ENCODE data around the gene KLC3. TPM values are rescaled to one million over a fixed set of nuclear protein-coding genes. Genes with fewer than 3 reads are reported as not detected.
"Not testable (repeated sequence)": the region's sequence is repeated elsewhere in the genome, so short reads cannot be mapped to it uniquely, and the experiment has no call there.

The KLC3 gene
- total RNA-seq, 1 experiment from 2014 or later, result 23.4 TPM

- Histone ChIP-seq H3K4me1 (ENCODE audit: insufficient read depth, low read length) (no peaks in the 10 kb centered on the region), H3K79me2 (ENCODE audit: low read length) (no peaks in the 10 kb centered on the region), H3K4me2 (ENCODE audit: low read length) (no peak overlapping the region), H3K4me3 (ENCODE audit: low read length) (no peak overlapping the region), H3F3A (ENCODE audit: low read length, unreplicated experiment) (no peaks in the 10 kb centered on the region), H3K9me3 (ENCODE audit: low read length) (no peaks in the 10 kb centered on the region), H3K36me3 (ENCODE audit: low read depth, low read length) (no peaks in the 10 kb centered on the region), H3K27ac (ENCODE audit: low read length) (no peak overlapping the region), H3K9ac (ENCODE audit: low read length) (no peak overlapping the region), H3K27me3 (ENCODE audit: low read length) (no peaks in the 10 kb centered on the region), H4K20me1 (ENCODE audit: low read length) (no peaks in the 10 kb centered on the region), H2AFZ (ENCODE audit: low read length) (no peak overlapping the region), H3K9me2 (replicated peaks; ENCODE audit: low read length) (no peaks in the 10 kb centered on the region)
- DNase-seq (no peak), ATAC-seq (no peak)
- CTCF ChIA-PET, result no interaction called here
- BruUV-seq (replicated peaks), result no TSS peak
- POLR2A ChIA-PET (ENCODE audit: unreplicated experiment), result no interaction called here
- TF ChIP-seq EZH2phosphoT487 (IDR thresholded peaks at IDR 0.05; ENCODE audit: borderline replicate concordance, low read length) (no peak), CTCF (conservative IDR thresholded peaks at IDR 0.05; ENCODE audit: low read depth, low read length) (no peak), EZH2 (IDR thresholded peaks at IDR 0.05; ENCODE audit: low read length, unreplicated experiment) (no peak)
- intact Hi-C loops (cut with micrococcal nuclease), result loop anchor here (10.0 kb wide), 1 partner anchor 237 kb away; the partner anchor contains the start of gene PPP1R37
These were observed 9.1 kb upstream of the KLC3 start for GRCh38 chr19:45331411-45331810.

- Histone ChIP-seq H3K9ac (ENCODE audit: low read length) (no peak overlapping the region), H3K36me3 (ENCODE audit: low read depth, low read length) (no peaks in the 10 kb centered on the region), H3K4me3 (ENCODE audit: low read length) (no peak overlapping the region), H3K9me3 (ENCODE audit: low read length) (no peaks in the 10 kb centered on the region), H3K4me2 (ENCODE audit: low read length) (no peak overlapping the region), H3K4me1 (ENCODE audit: insufficient read depth, low read length) (no peaks in the 10 kb centered on the region), H3K79me2 (ENCODE audit: low read length) (no peaks in the 10 kb centered on the region), H3K27me3 (ENCODE audit: low read length) (no peaks in the 10 kb centered on the region), H3K9me2 (replicated peaks; ENCODE audit: low read length) (no peaks in the 10 kb centered on the region), H4K20me1 (ENCODE audit: low read length) (no peaks in the 10 kb centered on the region), H2AFZ (ENCODE audit: low read length) (no peak overlapping the region), H3F3A (ENCODE audit: low read length, unreplicated experiment) (no peaks in the 10 kb centered on the region), H3K27ac (ENCODE audit: low read length) (no peak overlapping the region)
- no peak for TF ChIP-seq CTCF (conservative IDR thresholded peaks at IDR 0.05; ENCODE audit: low read depth, low read length)
- TF ChIP-seq EZH2 (IDR thresholded peaks at IDR 0.05; ENCODE audit: low read length, unreplicated experiment), result no peak
- TF ChIP-seq EZH2phosphoT487 (IDR thresholded peaks at IDR 0.05; ENCODE audit: borderline replicate concordance, low read length), result no peak
- BruUV-seq (replicated peaks), result no TSS peak
- no peak for ATAC-seq
- intact Hi-C loops (cut with micrococcal nuclease), result loop anchor here (10.0 kb wide), 1 partner anchor 239 kb away; the partner anchor contains the start of gene PPP1R37
- POLR2A ChIA-PET (ENCODE audit: unreplicated experiment), result no interaction called here
- CTCF ChIA-PET, result no interaction called here
- no peak for DNase-seq
These were observed 6.8 kb upstream of the KLC3 start for GRCh38 chr19:45333609-45334303.

- H3K9me3 ChIP-seq (ENCODE audit: low read length); H3K4me1 ChIP-seq (ENCODE audit: insufficient read depth, low read length); H4K20me1 ChIP-seq (ENCODE audit: low read length); H3F3A ChIP-seq (ENCODE audit: low read length, unreplicated experiment); H3K9me2 ChIP-seq (replicated peaks; ENCODE audit: low read length); H3K9ac ChIP-seq (ENCODE audit: low read length); H3K27ac ChIP-seq (ENCODE audit: low read length); H3K27me3 ChIP-seq (ENCODE audit: low read length); H3K4me2 ChIP-seq (ENCODE audit: low read length); H3K79me2 ChIP-seq (ENCODE audit: low read length); CTCF ChIA-PET; H2AFZ ChIP-seq (ENCODE audit: low read length); ATAC-seq; H3K36me3 ChIP-seq (ENCODE audit: low read depth, low read length); POLR2A ChIA-PET (ENCODE audit: unreplicated experiment); BruUV-seq (replicated peaks); DNase-seq; H3K4me3 ChIP-seq (ENCODE audit: low read length): not testable (repeated sequence)
- intact Hi-C loops (cut with micrococcal nuclease), result loop anchor here (10.0 kb wide), 1 partner anchor 240 kb away; the partner anchor contains the start of gene PPP1R37
These were observed 5.7 kb upstream of the KLC3 start for GRCh38 chr19:45334881-45335280.
